ENCODE results near the gene ARCN1.

DNA sequence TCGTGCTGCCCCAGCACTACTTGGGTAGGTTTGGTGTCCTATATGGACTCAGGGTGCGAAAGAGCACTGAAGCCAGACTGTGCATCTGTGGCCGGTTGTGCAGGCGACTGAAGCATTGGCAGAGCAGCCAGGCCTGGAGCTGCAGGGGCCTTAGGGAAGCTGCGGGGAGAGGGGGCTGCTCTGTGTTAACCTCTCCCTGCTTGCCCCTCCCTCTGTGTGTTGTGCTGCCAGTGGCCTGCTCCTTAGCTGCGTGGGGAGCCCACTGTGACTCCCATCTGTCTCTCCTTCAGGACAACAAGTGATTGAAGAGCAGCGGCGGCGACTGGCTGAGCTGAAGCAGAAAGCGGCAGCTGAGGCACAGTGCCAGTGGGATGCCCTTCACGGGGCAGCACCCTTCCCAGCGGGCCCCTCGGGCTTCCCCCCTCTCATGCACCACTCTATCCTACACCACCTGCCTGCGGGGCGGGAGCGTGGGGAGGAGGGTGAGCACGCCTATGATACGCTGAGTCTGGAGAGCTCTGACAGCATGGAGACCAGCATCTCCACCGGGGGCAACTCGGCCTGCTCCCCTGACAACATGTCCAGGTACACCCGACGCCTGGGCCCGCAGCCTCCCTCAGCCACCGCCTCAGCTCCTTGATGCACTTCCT, 73.0 kb downstream of the ARCN1 start:
- TF ChIP-seq TAF1 (IDR thresholded peaks at IDR 0.05; ENCODE audit: low read depth, low read length) = no peak
- TF ChIP-seq POLR2A (IDR thresholded peaks at IDR 0.05; ENCODE audit: low read depth, low read length) = no peak
- no peak for TF ChIP-seq PAX5 (IDR thresholded peaks at IDR 0.05; ENCODE audit: insufficient read depth, low read length, severe bottlenecking)
- no peak for TF ChIP-seq POLR2AphosphoS5 (IDR thresholded peaks at IDR 0.05; ENCODE audit: low read depth, low read length)
